HG03432 (cell line): Measurements from ENCODE around the gene SUGT1.
A peak's percentile ranks its signal among the peaks of the same experiment; 100 is the strongest.
"Not testable (repeated sequence)": the region's sequence is repeated elsewhere in the genome, so short reads cannot be mapped to it uniquely, and the experiment has no call there.

Experiments
- ATAC-seq: cut with Tn5 transposase; IDR thresholded peaks from one replicate; pipeline ENCODE4 v1.9.1; 2021; ENCODE audit warnings: mild to moderate bottlenecking, moderate library complexity; ENCODE audit not compliant: unreplicated experiment

SUGT1 gene

DNA sequence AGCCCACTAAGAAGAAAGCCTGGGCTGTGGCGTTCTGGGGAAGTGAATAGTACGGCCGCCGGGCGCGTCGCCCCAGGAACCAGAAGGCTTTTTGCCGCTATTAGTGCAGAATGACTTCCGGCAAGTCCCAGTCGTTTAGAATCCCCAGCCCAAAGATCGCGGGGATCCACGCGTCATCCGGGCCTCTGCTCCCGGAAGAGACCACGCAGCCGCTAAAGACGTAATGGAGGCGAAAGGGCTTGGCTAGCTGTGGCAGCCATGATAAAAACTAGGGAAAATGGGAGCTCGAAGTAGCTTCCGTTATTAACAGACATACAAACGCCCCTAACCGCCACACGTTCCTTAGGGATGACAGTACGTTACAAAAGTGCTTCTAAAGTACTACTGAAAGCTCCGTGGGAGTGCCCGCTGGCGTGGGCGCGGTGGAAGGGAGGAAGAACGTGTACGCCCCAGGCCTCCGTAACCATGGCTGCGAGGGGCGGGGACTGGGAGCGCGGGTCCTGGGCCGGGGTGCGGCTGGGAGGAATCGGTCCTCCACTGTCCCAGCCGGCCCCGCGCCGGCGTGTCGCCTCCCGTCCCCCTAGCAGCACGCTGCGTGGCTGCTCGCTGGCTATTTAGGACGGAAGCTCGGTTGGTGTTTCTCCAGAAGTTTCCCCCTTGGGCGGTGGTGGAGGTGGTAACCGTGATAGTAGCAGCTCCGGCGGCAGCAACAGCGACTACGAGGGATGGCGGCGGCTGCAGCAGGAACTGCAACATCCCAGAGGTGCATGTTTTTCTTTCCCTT is at the start of gene SUGT1:
TSS of gene SUGT1 (plus strand) at position 641 of the 784 bp plus-strand sequence. CDS start at position 726, 85 bp downstream.
- ATAC-seq, result peak; percentile 97

- not testable (repeated sequence) for ATAC-seq
Observed at GRCh38 chr13:52603316-52603715, 49.3 kb upstream of the SUGT1 start.

- not testable (repeated sequence) for ATAC-seq
Observed at GRCh38 chr13:52606126-52606525, 46.5 kb upstream of the SUGT1 start.

GRCh38 chr13:52606795-52607194 is 45.8 kb upstream of the SUGT1 start:
- not testable (repeated sequence) for ATAC-seq

- ATAC-seq, result not testable (repeated sequence)
Observed at GRCh38 chr13:52608184-52608583, 44.5 kb upstream of the SUGT1 start.

GRCh38 chr13:52609013-52609606 is 43.5 kb upstream of the SUGT1 start:
- peak; percentile 80 for ATAC-seq

DNA sequence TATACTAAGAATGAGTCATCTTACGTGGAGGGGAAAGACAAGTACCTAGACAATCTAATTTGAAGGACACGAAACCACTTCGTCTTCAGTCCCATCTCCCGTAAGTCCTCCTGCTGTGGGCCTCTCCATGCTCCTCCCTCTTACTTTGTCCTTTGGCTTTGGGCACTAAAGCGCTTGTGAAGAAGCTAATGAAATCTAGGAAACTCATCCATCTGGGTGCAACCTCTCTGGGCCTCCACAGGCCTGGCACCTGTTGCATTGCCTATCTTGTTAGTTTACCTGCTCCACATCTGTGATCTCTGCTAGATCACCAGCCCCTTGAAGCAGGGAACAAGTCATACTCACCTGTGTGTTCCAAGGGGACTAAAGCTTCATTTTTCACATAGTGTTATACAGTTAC is 42.5 kb upstream of the SUGT1 start:
- not testable (repeated sequence) for ATAC-seq

- no peak for ATAC-seq
Observed at GRCh38 chr13:52615134-52615801, 37.4 kb upstream of the SUGT1 start.

GRCh38 chr13:52615812-52616211 is 36.8 kb upstream of the SUGT1 start:
- ATAC-seq, result no peak

DNA sequence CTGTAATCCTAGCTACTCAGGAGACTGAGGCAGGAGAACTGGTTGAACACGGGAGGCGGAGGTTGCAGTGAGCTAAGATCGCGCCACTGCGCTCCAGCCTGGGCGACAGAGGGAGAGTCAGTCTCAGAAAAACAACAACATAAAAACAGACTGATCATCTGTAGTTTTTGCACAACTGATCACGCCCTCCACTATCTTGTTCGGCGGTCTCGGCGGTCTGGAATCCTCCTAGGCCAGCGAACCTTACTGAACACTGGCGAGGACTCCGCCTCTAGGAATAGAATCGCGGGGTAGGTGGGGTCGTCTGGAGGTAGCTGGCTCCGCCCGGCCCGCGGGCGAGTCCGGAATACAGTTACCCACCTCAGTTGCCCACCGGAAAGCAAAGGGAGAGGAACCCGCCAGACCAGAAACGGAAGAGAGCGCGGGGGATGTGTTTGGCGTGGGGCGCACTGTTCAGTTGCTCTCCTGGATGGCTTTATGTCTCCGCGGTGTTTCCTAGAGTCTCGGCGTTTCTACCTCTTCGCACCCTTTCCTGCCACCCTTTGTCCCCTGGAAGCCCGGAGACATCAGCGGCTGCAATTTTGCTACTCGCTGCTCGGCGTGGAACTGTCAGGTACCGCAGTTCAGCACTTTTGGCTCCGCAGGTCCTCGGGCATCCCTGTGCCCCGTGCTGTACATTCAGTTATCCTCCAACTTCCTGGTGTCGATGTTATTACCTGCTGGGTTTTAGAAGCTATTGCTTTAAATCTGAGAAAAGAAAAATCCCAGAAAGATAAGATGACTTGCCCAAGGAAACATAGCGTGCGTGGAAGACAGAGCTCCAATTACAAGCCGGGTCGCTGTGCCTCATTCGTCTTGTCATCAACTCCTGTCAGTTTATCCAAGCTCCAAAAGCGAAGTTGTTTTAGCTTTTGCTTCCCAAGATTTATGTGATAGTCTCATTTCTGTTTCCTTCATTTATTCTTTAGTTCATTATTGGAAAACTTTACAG is 35.3 kb upstream of the SUGT1 start:
- ATAC-seq, result peak; percentile 98

DNA sequence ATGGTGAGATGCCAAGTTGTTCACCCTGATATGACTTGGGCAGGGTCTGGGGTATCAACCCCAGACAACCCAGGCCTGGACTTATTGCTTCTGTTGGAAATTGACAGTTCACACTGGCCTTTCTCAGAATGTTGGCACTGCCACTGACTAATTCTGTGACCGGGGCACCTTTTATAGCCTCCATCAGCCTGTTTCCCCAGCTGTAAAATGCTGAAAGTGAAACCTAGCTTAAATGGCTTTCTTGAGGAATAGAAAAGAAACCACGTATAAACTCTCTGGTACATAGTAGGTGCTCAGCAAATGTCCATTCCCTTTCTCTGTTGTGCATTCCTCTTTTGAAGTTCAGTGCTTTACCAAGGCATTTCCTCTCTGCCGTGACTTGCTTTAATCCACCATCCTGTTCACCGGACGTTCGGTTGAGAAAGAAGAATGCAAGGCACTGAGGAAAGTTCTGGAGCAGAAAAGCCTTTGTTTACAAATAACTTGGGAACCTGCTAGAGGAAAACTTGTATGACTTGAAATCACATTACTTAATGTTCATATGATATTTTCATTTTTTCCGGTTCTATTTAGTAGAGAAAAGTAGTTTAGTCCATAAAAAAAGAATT is 21.4 kb upstream of the SUGT1 start:
- ATAC-seq, result not testable (repeated sequence)

GRCh38 chr13:52638666-52639328 is 13.8 kb upstream of the SUGT1 start:
- no peak for ATAC-seq

- ATAC-seq, result no peak
Observed at GRCh38 chr13:52642131-52642530, 10.5 kb upstream of the SUGT1 start, which contains the start of gene HNRNPA1L2. Gene HNRNPA1L2, plus strand, starts transcription at chr13:52642431. Its CDS starts 62 bp downstream, at chr13:52642493.

DNA sequence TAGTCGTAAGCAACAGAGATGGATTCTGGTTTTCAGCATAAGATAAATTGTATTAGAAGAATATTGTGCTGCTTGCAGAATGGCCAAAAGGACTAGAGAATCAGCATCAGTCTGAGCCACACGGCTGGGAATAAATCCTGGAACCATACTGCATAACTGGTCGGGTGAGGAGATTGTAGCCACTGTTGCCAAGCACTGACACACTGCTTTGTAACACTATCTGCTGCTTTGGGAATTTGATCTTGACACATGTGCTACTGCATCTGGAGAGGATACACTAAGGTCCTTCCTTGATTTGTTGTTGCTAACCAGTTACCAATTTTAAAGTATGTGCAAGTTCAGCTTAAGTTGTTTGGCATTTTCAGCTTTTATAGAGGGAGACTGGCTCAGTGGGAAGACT is 8.5 kb upstream of the SUGT1 start:
- ATAC-seq, result no peak

- no peak for ATAC-seq
Observed at GRCh38 chr13:52646967-52647366, 5.7 kb upstream of the SUGT1 start.

DNA sequence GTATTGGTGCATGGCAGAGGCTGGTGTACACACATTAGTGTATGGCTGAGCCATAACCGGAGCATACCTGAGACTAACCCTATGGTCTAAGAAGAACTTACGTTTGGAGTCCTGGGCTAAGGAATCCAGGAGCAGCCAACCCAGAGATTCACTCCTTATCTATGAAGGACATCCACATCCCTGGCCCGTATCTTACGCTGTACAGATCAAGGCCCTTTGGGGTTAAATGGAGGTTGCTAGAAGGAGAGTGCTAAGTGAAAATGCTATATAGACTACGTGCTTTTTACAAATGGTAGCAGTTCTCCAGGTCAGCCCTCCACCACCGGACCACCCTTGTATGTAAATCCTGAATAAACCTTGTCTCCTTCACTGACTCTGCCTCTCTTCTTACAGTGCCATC is 1.9 kb upstream of the SUGT1 start:
- ATAC-seq, result no peak

DNA sequence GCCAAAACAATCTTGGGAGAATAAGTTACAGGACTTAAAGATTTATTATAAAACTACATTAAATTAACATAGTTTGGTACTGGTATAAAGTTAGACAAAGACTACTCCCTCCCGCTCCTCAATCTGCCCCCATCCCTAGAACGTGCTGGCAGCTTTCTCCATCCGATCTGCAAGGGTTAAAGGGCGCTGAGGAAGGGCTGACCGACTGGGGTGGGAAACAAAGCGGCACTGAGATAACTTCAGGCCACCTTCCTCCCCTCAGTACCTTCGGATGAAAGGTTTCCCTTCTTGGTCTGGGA is 790 bp upstream of the SUGT1 start:
- ATAC-seq, result peak; percentile 14

DNA sequence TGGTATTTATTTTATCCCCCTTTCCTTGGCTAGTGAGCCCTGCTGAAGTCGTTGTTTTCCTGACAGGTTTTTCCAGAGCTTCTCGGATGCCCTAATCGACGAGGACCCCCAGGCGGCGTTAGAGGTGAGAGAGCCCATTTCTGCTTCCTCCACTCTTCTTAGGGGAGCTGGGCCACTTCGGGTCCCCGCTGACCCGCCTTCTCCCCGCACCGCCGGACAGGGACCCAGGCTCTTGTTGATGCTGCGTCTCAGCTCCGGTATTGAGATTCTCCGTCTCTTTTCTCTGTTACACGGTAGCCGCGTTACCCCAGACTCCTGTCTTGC is 306 bp downstream of the SUGT1 start:
- ATAC-seq, result peak; percentile 35

GRCh38 chr13:52659340-52659739 is 6.7 kb downstream of the SUGT1 start:
- no peak for ATAC-seq

DNA sequence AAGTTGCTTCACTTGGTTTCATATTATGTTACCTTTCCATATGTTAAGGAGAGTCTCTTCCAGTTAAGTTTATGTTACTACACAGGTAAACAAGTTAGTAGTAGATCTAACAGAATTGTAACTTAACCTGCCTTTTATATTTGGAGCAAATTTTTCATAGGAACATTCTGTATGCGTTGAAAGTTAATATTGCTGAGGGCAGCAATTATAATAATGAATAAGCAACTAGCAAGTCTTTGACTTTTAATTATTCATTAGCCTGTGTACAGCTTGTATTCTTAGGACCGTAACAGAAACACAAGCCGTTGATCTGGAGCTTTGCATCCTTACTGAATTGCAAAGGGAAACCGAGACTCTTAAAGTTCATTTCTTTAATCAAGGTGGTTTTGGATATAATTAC is 11.6 kb downstream of the SUGT1 start:
- no peak for ATAC-seq
